Tibial nerve (tissue), 4 donors: ENCODE measurements around the gene KDM4C.

Experiments
- EP300 ChIP-seq, 2 donors: sonication (generic); formaldehyde crosslinking; IDR thresholded peaks; one replicate each; pipeline ENCODE4 v1.6.1; 2017; ENCODE audit warnings: antibody characterized with exemption in 2 of 2, mild to moderate bottlenecking in 1 of 2
- POLR2A ChIP-seq, 2 donors: fragments of 450-650 bp; IDR thresholded peaks; one replicate each; pipeline ENCODE4 v1.6.1; 2017; ENCODE audit warnings: antibody characterized with exemption in 2 of 2, mild to moderate bottlenecking in 2 of 2, moderate library complexity in 2 of 2
- TF ChIP-seq, protein P1 (sequence below), 5 experiments: fragments of 200-600 bp in 3 of 5; fragments of 450-650 bp in 2 of 5; sonication (generic) in 3 of 5; IDR thresholded peaks; one replicate each; pipeline ENCODE4 v1.5.1; 2016 to 2019; ENCODE audit warnings: antibody characterized with exemption in 5 of 5, mild to moderate bottlenecking in 3 of 5, moderate library complexity in 2 of 5

GRCh38 chr9:7094052-7094451 lies 336.3 kb downstream of the KDM4C start:
- TF ChIP-seq, protein P1, sequence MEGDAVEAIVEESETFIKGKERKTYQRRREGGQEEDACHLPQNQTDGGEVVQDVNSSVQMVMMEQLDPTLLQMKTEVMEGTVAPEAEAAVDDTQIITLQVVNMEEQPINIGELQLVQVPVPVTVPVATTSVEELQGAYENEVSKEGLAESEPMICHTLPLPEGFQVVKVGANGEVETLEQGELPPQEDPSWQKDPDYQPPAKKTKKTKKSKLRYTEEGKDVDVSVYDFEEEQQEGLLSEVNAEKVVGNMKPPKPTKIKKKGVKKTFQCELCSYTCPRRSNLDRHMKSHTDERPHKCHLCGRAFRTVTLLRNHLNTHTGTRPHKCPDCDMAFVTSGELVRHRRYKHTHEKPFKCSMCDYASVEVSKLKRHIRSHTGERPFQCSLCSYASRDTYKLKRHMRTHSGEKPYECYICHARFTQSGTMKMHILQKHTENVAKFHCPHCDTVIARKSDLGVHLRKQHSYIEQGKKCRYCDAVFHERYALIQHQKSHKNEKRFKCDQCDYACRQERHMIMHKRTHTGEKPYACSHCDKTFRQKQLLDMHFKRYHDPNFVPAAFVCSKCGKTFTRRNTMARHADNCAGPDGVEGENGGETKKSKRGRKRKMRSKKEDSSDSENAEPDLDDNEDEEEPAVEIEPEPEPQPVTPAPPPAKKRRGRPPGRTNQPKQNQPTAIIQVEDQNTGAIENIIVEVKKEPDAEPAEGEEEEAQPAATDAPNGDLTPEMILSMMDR (IDR thresholded peaks at IDR 0.05), result no peak
- TF ChIP-seq EP300 (IDR thresholded peaks at IDR 0.05) (no peak), POLR2A (IDR thresholded peaks at IDR 0.05) (no peak)
